ENCODE data around the gene ZNF878.

GRCh38 chr19:12043752-12044422 is 8.9 kb downstream of the ZNF878 start:
- TF ChIP-seq ZNF70 (CRISPR knock-in tag; IDR thresholded peaks at IDR 0.05): no peak
- TF ChIP-seq ARNTL (CRISPR knock-in tag; IDR thresholded peaks at IDR 0.05; ENCODE audit: borderline replicate concordance, low read depth): no peak
- TF ChIP-seq ZC3H10 (CRISPR knock-in tag; IDR thresholded peaks at IDR 0.05): no peak
- TF ChIP-seq TSHZ2 (CRISPR knock-in tag; IDR thresholded peaks at IDR 0.05): no peak
- no peak for TF ChIP-seq TCF4 (CRISPR knock-in tag; IDR thresholded peaks at IDR 0.05; ENCODE audit: borderline replicate concordance)
- no peak for TF ChIP-seq GLIS3 (CRISPR knock-in tag; IDR thresholded peaks at IDR 0.05)

Measured in SK-N-SH treated with all-trans-retinoic acid at 6 μM for 48 hours (cell line).